NCI-H2171 treated with DMSO at 0.1 percent for 48 hours (cell line): ENCODE measurements around the gene ZNF267.
"Not testable (repeated sequence)": the region's sequence is repeated elsewhere in the genome, so short reads cannot be mapped to it uniquely, and the experiment has no call there.

Experiments used
- DNase-seq: peaks from one replicate; lab custom pipeline; 2025; lab: John Stamatoyannopoulos, UW

The ZNF267 gene

GRCh38 chr16:31879937-31880321 lies 6.3 kb downstream of the ZNF267 start:
- DNase-seq: no peak

DNA sequence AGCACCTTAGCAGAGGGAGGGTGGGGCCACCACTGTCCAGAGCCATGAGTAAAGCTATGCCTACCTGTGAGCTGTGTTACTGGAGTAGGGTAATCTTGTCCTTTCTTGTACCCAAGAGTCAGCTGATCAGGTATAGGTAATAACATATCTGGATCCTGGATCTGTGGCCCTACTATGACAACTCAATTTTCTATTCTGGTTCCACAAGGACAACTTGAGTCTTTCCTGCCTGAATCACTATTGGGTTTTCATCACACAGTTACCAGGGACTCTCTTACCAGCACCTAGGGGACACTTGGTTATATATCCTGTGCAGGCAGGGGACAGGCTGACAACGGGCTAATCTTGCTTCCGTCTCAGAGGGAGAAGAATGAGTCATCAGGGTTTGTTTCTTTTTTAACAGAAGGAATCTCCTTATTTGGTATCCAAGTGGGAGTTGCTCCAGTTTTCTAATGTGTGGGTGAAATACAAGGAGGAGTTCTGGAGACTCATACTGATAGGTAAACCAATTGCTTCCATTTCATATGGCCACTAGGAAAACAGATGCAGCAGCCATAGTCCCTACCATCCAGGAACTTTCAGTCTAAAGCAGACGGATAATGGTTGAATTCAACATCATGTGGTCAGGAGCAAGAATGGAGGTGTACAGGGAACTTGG lies 6.8 kb downstream of the ZNF267 start:
- DNase-seq: peak; percentile 18

GRCh38 chr16:31886227-31886626 lies 12.6 kb downstream of the ZNF267 start:
- DNase-seq: no peak

- DNase-seq: no peak
Measured at GRCh38 chr16:31888735-31889134, 15.1 kb downstream of the ZNF267 start.

DNA sequence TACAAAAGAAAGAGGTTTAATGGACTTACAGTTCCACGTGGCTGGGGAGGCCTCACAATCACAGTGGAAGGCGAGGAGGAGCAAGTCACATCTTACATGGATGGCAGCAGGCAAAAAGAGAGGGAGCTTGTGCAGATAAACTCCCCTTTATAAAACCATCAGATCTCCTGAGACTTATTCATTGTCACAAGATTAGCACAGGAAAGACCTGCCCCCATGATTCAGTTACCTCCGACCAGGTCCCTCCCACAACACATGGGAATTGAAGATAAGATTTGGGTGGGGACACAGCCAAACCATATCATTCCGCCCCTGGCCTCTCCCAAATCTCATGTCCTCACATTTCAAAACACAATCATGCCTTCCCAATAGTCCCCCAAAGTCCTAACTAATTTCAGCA lies 18.5 kb downstream of the ZNF267 start:
- not testable (repeated sequence) for DNase-seq

DNA sequence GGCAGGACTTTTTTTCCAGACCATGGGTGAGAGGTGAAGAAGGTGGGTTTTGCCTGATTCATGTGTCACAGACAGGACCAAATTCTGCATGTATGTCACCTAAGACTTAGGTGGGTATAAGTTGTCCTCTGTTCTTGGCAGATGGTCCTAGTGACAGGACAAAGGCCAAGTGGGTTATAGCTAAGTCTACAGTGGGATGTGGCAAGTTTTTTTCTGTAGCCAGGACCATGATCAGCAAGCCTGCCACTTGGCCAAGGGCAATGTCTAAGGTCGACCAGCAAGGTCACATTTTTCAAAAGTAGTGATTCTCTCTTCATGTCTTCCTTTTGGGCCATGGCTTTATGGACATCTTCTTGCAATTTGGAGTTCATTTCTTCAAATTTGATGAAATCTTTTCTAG lies 20.2 kb downstream of the ZNF267 start:
- DNase-seq: no peak

DNA sequence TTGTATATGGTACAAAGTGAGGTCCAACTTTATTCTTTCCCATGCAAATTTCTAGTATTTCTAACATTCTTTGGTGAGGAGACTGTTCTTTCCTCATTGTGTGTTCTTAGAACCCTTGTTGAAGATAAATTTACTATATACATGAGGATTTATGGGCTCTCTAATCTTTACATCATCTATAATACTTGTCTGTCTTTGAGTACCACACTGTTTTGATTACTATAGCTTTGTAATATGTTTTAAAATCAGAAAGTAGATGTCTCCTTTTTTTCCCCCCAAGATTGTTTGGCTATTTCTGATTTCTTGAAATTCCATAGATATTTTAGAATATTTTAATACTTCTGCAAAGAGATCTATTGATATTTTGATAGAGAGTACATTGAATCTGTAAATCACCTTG lies 23.7 kb downstream of the ZNF267 start:
- no peak for DNase-seq

GRCh38 chr16:31899505-31899904 lies 25.9 kb downstream of the ZNF267 start:
- no peak for DNase-seq

GRCh38 chr16:31904571-31904970 lies 31.0 kb downstream of the ZNF267 start:
- not testable (repeated sequence) for DNase-seq

DNA sequence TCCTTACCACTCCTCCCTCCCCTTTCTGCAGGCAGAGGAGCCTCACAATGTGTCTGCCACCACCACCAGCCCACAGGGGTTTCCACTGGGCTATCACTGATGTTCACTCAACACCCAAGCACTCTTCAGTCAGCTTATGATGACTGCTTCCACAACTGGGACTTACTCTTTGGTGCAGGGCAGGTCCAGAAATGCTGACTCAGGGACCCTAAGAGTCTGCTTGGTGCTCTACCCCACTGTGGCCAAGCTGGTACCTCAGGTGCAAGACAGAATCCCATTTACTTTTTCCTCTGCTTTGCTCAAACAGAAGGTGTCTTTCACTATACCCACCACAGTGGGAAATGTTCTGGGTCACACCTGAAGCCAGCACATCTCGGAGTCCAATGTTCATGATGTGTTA lies 40.1 kb downstream of the ZNF267 start:
- no peak for DNase-seq

DNA sequence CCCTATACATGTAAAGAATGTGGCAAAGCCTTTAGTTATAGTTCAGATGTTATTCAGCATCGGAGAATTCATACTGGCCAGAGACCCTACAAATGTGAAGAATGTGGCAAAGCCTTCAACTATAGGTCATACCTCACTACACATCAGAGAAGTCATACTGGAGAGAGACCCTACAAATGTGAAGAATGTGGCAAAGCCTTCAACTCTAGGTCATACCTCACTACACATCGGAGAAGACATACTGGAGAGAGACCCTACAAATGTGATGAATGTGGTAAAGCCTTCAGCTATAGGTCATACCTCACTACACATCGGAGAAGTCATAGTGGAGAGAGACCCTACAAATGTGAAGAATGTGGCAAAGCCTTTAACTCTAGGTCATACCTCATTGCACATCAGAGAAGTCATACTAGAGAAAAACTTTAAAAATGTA lies 42.5 kb downstream of the ZNF267 start:
- DNase-seq: no peak

- no peak for DNase-seq
Measured at GRCh38 chr16:31920373-31920772, 46.8 kb downstream of the ZNF267 start.

GRCh38 chr16:31951806-31952205 lies 78.2 kb downstream of the ZNF267 start:
- DNase-seq: not testable (repeated sequence)

GRCh38 chr16:31952206-31952605 lies 78.6 kb downstream of the ZNF267 start:
- not testable (repeated sequence) for DNase-seq

DNA sequence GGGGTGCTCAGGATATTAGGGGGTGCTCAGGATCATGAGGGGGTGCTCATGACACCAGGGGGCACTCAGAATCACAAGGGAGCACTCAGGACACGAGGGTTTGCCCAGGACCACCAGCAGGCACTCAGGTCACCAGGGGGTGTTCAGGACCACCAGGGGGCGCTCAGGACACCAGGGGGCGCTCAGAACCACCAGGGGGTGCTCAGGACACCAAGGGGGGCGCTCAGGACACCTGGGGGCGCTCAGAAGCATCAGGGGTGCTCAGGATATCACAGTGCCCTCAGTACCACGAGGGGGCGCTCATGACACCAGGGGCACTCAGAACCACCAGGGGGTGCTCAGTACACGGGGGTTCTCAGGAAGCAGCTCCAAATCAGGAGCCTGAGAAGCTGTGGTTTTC lies 82.6 kb downstream of the ZNF267 start:
- DNase-seq: not testable (repeated sequence)

- DNase-seq: not testable (repeated sequence)
Measured at GRCh38 chr16:31960186-31960910, 86.7 kb downstream of the ZNF267 start.
